ENCODE results near the gene PLEKHG2. TPM values are rescaled to one million over a fixed set of nuclear protein-coding genes. Genes with fewer than 3 reads are reported as not detected.

Gene PLEKHG2, protein sequence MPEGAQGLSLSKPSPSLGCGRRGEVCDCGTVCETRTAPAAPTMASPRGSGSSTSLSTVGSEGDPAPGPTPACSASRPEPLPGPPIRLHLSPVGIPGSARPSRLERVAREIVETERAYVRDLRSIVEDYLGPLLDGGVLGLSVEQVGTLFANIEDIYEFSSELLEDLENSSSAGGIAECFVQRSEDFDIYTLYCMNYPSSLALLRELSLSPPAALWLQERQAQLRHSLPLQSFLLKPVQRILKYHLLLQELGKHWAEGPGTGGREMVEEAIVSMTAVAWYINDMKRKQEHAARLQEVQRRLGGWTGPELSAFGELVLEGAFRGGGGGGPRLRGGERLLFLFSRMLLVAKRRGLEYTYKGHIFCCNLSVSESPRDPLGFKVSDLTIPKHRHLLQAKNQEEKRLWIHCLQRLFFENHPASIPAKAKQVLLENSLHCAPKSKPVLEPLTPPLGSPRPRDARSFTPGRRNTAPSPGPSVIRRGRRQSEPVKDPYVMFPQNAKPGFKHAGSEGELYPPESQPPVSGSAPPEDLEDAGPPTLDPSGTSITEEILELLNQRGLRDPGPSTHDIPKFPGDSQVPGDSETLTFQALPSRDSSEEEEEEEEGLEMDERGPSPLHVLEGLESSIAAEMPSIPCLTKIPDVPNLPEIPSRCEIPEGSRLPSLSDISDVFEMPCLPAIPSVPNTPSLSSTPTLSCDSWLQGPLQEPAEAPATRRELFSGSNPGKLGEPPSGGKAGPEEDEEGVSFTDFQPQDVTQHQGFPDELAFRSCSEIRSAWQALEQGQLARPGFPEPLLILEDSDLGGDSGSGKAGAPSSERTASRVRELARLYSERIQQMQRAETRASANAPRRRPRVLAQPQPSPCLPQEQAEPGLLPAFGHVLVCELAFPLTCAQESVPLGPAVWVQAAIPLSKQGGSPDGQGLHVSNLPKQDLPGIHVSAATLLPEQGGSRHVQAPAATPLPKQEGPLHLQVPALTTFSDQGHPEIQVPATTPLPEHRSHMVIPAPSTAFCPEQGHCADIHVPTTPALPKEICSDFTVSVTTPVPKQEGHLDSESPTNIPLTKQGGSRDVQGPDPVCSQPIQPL (N-terminal part only)
- 205 TPM for total RNA-seq (ENCODE audit: unreplicated experiment)
- long read RNA-seq, partial matches to known transcripts: 1 of 6 reads
- long read RNA-seq, other reads (novel, unspliced or antisense): 5 of 6 reads

DNA sequence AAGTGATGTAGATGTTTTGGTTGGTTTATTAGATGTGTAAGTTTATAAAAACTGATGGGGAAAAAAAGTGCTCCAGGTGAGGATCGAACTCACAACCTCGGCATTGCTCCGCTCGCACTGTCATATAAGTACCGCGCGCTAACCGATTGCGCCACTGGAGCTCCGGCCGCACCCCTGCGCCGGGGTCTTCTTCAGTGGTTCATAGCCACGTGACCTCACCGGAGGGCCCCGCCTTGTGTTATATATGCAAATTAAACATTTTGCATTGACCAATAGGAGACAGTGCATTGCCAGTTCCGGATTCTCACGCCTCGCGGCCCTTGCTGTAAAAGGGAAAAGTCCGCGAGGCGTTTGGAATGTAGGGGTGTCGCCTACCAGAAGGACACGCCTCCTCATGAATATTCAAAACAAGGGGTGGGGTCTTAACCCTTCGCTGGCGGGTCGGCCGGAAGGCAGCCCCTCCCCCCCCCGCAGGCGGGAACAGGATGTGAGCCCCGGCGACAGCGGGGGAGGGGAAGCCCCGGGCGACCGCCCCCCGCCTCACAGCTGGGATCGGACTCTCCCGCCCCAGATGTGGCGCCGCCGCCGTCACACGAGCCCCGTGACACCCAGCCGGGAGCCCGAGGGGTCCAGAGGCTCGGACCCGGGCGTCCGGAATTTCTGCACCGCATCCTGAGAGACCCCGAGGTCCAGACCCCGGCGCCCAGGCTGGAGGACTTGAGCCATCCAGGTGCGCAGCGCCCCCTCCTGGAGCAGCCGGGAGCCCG lies at the start of gene PLEKHG2:
PLEKHG2 (plus strand) TSS at position 570 of the 767 bp plus-strand sequence. CDS start 1,418 bp downstream, outside the sequence.
- peaks cover 25% of the 10 kb centered on the region for H3K4me1 Mint-ChIP-seq (ENCODE audit: low read depth, unreplicated experiment)
- no peaks in the 10 kb centered on the region for H3K36me3 Mint-ChIP-seq (ENCODE audit: unreplicated experiment)
- H3K9me3 Mint-ChIP-seq (ENCODE audit: unreplicated experiment): peaks cover 28% of the 10 kb centered on the region
- peaks cover 21% of the 10 kb centered on the region for H3K27me3 Mint-ChIP-seq (ENCODE audit: unreplicated experiment)
- peak within 1 kb of the TSS; percentile 90 for H3K27ac Mint-ChIP-seq (ENCODE audit: unreplicated experiment)
- peak; percentile 98 for DNase-seq
- TF ChIP-seq, protein P1, sequence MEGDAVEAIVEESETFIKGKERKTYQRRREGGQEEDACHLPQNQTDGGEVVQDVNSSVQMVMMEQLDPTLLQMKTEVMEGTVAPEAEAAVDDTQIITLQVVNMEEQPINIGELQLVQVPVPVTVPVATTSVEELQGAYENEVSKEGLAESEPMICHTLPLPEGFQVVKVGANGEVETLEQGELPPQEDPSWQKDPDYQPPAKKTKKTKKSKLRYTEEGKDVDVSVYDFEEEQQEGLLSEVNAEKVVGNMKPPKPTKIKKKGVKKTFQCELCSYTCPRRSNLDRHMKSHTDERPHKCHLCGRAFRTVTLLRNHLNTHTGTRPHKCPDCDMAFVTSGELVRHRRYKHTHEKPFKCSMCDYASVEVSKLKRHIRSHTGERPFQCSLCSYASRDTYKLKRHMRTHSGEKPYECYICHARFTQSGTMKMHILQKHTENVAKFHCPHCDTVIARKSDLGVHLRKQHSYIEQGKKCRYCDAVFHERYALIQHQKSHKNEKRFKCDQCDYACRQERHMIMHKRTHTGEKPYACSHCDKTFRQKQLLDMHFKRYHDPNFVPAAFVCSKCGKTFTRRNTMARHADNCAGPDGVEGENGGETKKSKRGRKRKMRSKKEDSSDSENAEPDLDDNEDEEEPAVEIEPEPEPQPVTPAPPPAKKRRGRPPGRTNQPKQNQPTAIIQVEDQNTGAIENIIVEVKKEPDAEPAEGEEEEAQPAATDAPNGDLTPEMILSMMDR (IDR thresholded peaks at IDR 0.05; ENCODE audit: partially characterized antibody, unreplicated experiment): no peak
- peak within 1 kb of the TSS; percentile 81 for H3K4me3 Mint-ChIP-seq (ENCODE audit: unreplicated experiment)

DNA sequence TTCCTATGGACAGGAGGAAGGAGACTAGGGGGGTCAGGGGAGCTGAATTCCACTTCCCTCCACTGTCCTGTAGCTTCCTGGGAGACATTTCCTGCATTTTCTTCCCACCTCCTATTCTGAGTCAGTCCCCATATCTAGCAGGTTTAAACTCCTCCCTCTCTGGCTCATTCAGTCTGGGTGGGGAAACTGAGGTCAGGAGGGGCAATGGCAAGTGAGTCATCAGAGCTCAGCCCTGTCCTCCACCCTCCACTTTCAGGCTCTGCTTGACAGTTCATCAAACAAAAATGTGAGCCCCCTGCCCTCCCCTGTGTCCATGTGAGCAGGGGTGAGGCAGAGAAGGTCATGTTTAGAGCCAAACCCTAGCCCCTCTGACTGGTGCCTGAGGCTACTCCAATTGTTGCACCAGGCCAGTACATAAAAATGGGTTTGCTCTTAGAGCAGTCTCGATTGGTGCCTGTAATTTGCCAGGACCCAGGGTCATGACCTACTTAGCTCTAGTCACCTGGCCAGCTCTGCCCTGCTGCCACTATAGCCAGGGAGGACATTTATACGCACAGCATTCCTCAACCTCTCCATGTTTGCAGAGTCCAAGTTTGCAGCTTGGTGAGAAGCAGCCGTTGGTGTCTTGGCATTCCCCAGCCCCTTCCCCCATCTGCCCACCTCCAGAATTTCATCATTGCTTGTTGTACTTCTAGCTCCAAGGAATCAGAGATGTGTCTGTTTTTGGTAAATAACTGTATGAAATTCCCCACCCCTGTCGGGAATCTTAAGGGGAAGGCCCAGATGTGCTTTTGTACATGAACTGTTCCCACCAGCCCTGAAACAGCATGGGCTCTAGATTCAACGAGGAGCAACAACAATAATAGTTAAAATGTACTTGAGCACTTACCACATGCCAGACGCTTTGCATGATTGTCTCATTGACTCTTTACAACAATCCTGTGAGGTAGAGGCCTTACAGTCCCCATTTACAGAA lies 49.5 kb upstream of the PLEKHG2 start:
- Mint-ChIP-seq H3K27me3 (ENCODE audit: unreplicated experiment) (no peaks in the 10 kb centered on the region), H3K27ac (ENCODE audit: unreplicated experiment) (no peak overlapping the region), H3K36me3 (ENCODE audit: unreplicated experiment) (peaks cover 6% of the 10 kb centered on the region), H3K4me1 (ENCODE audit: low read depth, unreplicated experiment) (no peaks in the 10 kb centered on the region), H3K4me3 (ENCODE audit: unreplicated experiment) (no peak overlapping the region), H3K9me3 (ENCODE audit: unreplicated experiment) (peaks cover 1% of the 10 kb centered on the region)
- no peak for DNase-seq
- TF ChIP-seq, protein P1 (IDR thresholded peaks at IDR 0.05; ENCODE audit: partially characterized antibody, unreplicated experiment): no peak

DNA sequence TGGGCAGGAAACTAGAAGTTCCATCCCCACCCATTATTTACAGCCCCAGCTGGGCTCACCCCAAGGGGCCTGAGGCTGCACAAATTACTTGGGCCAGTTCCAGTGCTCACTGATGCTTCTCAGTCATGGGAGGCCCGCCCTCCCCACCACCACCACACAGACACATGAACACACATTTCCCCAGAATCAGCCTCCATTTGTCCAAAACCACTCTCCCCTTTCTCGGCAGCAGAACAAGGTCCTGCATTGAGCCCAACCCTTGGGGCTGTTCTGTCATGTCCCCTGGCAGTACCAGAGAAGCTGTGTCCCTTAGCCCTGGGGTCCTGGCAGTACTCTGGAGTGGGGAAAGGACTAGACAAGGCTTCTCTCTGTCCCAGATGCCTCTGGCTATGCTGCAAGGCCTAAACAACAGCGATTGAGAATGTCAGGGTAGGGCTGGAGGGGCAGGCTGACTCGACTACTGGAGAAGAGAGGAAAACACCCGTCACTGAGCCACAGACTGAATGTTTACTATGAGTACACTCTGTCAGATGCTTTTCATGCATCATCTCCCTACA lies 48.5 kb upstream of the PLEKHG2 start:
- TF ChIP-seq, protein P1 (IDR thresholded peaks at IDR 0.05; ENCODE audit: partially characterized antibody, unreplicated experiment): no peak
- Mint-ChIP-seq H3K4me3 (ENCODE audit: unreplicated experiment) (no peak overlapping the region), H3K27me3 (ENCODE audit: unreplicated experiment) (no peaks in the 10 kb centered on the region), H3K9me3 (ENCODE audit: unreplicated experiment) (peaks cover 1% of the 10 kb centered on the region), H3K4me1 (ENCODE audit: low read depth, unreplicated experiment) (no peaks in the 10 kb centered on the region), H3K36me3 (ENCODE audit: unreplicated experiment) (peaks cover 6% of the 10 kb centered on the region), H3K27ac (ENCODE audit: unreplicated experiment) (no peak overlapping the region)
- no peak for DNase-seq

DNA sequence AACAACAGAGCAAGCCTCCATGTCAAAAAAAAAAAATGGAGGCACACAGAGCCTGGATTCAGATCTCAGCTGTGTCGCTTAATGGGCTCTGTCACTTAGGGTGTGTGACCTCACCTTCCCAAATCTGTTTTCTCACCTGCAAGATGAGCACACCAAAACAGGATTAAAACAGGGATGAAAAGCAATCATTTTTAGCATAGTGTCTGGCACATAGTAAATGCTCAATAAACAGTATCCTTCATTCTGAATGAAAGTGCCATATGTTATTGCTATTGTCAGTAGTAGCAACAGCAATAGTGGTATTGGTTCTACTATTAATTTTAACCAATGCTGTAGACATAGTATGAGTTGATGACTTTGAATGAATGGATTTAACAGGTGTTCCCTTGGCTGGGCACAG lies 46.9 kb upstream of the PLEKHG2 start:
- no peak for DNase-seq
- TF ChIP-seq, protein P1 (IDR thresholded peaks at IDR 0.05; ENCODE audit: partially characterized antibody, unreplicated experiment): no peak
- H3K4me1 Mint-ChIP-seq (ENCODE audit: low read depth, unreplicated experiment): no peaks in the 10 kb centered on the region
- H3K27ac Mint-ChIP-seq (ENCODE audit: unreplicated experiment): no peak overlapping the region
- H3K36me3 Mint-ChIP-seq (ENCODE audit: unreplicated experiment): peaks cover 6% of the 10 kb centered on the region
- no peaks in the 10 kb centered on the region for H3K9me3 Mint-ChIP-seq (ENCODE audit: unreplicated experiment)
- H3K27me3 Mint-ChIP-seq (ENCODE audit: unreplicated experiment): no peaks in the 10 kb centered on the region
- no peak overlapping the region for H3K4me3 Mint-ChIP-seq (ENCODE audit: unreplicated experiment)
